ENCODE results near the gene PPIL6. TPM values are rescaled to one million over a fixed set of nuclear protein-coding genes. Genes with fewer than 3 reads are reported as not detected.

PPIL6 gene
- total RNA-seq, 3 donors from 2014 or later (not counting 1 experiment from before 2014, with no cell fraction given) = 0.28 to 0.70 (median 0.40) TPM

GRCh38 chr6:109471105-109471810, 30.8 kb upstream of the PPIL6 start:
- Histone ChIP-seq H3K4me1 (ENCODE audit: control insufficient read depth, insufficient read depth, low read length) (peaks cover 13% of the 10 kb centered on the region), H3K9me3 (ENCODE audit: control insufficient read depth, insufficient read depth, low read length) (no peaks in the 10 kb centered on the region), H3K4me3 (ENCODE audit: low read length) (no peak overlapping the region), H3K36me3 (ENCODE audit: control insufficient read depth, insufficient read depth, low read length) (peaks cover 79% of the 10 kb centered on the region), H3K27me3 (ENCODE audit: control insufficient read depth, insufficient read depth, low read length) (no peaks in the 10 kb centered on the region), H3K27ac (ENCODE audit: low read length) (no peak overlapping the region)
- WGBS (ENCODE audit: insufficient coverage) = 66% methylated on average over 5 of the region's 5 CpGs
- Mint-ChIP-seq H3K9me3 (no peaks in the 10 kb centered on the region), H3K36me3 (peaks cover 46% of the 10 kb centered on the region), H3K27ac (peak overlapping the region in 1 of 2 donors; percentile 15), H3K27me3 (ENCODE audit: low read depth in 2 of 2) (no peaks in the 10 kb centered on the region), H3K4me3 (no peak overlapping the region), H3K4me1 (peaks cover 44 to 47% of the 10 kb centered on the region in 2 donors)
- DNase-seq (no peak), ATAC-seq (peak in 1 of 3 donors; percentile 21)
- intact Hi-C loops (cut with micrococcal nuclease) = no loop called here
- TF ChIP-seq, protein P1, sequence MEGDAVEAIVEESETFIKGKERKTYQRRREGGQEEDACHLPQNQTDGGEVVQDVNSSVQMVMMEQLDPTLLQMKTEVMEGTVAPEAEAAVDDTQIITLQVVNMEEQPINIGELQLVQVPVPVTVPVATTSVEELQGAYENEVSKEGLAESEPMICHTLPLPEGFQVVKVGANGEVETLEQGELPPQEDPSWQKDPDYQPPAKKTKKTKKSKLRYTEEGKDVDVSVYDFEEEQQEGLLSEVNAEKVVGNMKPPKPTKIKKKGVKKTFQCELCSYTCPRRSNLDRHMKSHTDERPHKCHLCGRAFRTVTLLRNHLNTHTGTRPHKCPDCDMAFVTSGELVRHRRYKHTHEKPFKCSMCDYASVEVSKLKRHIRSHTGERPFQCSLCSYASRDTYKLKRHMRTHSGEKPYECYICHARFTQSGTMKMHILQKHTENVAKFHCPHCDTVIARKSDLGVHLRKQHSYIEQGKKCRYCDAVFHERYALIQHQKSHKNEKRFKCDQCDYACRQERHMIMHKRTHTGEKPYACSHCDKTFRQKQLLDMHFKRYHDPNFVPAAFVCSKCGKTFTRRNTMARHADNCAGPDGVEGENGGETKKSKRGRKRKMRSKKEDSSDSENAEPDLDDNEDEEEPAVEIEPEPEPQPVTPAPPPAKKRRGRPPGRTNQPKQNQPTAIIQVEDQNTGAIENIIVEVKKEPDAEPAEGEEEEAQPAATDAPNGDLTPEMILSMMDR (IDR thresholded peaks at IDR 0.05) = no peak

DNA sequence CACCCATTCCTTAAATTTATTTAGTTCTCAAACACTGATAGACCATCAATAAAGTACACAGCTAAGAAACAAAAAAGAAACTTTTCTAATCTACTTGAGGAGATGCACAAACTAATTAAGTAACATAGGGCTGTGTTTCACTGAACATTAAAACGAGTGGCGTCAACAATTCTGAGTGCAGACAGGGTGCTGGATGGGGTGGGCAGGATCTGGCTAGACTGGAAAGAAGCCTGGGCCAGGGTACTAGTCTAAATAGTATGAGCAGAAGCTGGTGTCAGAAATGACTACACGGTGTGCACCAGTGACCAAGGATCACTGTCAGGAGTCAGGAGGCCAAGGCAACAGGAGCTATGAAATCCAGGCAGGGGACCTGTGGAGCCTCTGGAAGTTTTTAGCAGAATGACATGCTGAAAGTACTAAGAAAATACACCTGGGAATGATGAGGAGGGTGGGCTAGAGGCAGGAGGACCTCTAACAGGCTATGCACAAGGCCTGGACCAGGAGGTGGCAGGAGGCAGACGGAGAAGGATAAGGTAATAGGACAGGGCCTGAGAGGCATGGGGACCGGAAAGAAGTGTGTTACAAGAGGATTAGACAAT, 29.3 kb upstream of the PPIL6 start:
- Mint-ChIP-seq H3K27ac (no peak overlapping the region), H3K36me3 (peaks cover 40% of the 10 kb centered on the region), H3K9me3 (no peaks in the 10 kb centered on the region), H3K4me3 (no peak overlapping the region), H3K4me1 (peaks cover 31 to 35% of the 10 kb centered on the region in 2 donors), H3K27me3 (ENCODE audit: low read depth in 2 of 2) (no peaks in the 10 kb centered on the region)
- intact Hi-C loops (cut with micrococcal nuclease) = no loop called here
- Histone ChIP-seq H3K27me3 (ENCODE audit: control insufficient read depth, insufficient read depth, low read length) (no peaks in the 10 kb centered on the region), H3K27ac (ENCODE audit: low read length) (no peak overlapping the region), H3K4me3 (ENCODE audit: low read length) (no peak overlapping the region), H3K36me3 (ENCODE audit: control insufficient read depth, insufficient read depth, low read length) (peaks cover 79% of the 10 kb centered on the region), H3K4me1 (ENCODE audit: control insufficient read depth, insufficient read depth, low read length) (peaks cover 13% of the 10 kb centered on the region), H3K9me3 (ENCODE audit: control insufficient read depth, insufficient read depth, low read length) (no peaks in the 10 kb centered on the region)
- 96% methylated on average over 5 of the region's 5 CpGs for WGBS (ENCODE audit: insufficient coverage)
- DNase-seq (no peak), ATAC-seq (no peak)
- TF ChIP-seq, protein P1 (IDR thresholded peaks at IDR 0.05) = no peak

GRCh38 chr6:109467696-109468095, 27.3 kb upstream of the PPIL6 start:
- H3K27ac Mint-ChIP-seq = peak overlapping the region in 1 of 2 donors; percentile 9

More at GRCh38 chr6:109467696-109468095, 27.3 kb upstream of the PPIL6 start:
- Histone ChIP-seq H3K27ac (ENCODE audit: low read length) (no peak overlapping the region), H3K36me3 (ENCODE audit: control insufficient read depth, insufficient read depth, low read length) (peaks cover 84% of the 10 kb centered on the region), H3K4me3 (ENCODE audit: low read length) (no peak overlapping the region), H3K27me3 (ENCODE audit: control insufficient read depth, insufficient read depth, low read length) (no peaks in the 10 kb centered on the region), H3K4me1 (ENCODE audit: control insufficient read depth, insufficient read depth, low read length) (peaks cover 13% of the 10 kb centered on the region), H3K9me3 (ENCODE audit: control insufficient read depth, insufficient read depth, low read length) (no peaks in the 10 kb centered on the region)
- Mint-ChIP-seq H3K27me3 (ENCODE audit: low read depth in 2 of 2) (no peaks in the 10 kb centered on the region), H3K9me3 (no peaks in the 10 kb centered on the region), H3K4me1 (peaks cover 25 to 28% of the 10 kb centered on the region in 2 donors), H3K36me3 (peaks cover 42% of the 10 kb centered on the region), H3K4me3 (no peak overlapping the region)
- ATAC-seq (no peak), DNase-seq (no peak)
- over 99% methylated on average over 6 of the region's 6 CpGs for WGBS (ENCODE audit: insufficient coverage)
- TF ChIP-seq, protein P1 (IDR thresholded peaks at IDR 0.05) = no peak
- intact Hi-C loops (cut with micrococcal nuclease) = no loop called here

Measured in natural killer cell (primary cell).